Measurements from ENCODE around the gene ASTN2.

ASTN2 gene

GRCh38 chr9:117138231-117138630 lies 276.6 kb downstream of the ASTN2 start:
- no peak overlapping the region for H3K27ac ChIP-seq
- TF ChIP-seq, protein P1, sequence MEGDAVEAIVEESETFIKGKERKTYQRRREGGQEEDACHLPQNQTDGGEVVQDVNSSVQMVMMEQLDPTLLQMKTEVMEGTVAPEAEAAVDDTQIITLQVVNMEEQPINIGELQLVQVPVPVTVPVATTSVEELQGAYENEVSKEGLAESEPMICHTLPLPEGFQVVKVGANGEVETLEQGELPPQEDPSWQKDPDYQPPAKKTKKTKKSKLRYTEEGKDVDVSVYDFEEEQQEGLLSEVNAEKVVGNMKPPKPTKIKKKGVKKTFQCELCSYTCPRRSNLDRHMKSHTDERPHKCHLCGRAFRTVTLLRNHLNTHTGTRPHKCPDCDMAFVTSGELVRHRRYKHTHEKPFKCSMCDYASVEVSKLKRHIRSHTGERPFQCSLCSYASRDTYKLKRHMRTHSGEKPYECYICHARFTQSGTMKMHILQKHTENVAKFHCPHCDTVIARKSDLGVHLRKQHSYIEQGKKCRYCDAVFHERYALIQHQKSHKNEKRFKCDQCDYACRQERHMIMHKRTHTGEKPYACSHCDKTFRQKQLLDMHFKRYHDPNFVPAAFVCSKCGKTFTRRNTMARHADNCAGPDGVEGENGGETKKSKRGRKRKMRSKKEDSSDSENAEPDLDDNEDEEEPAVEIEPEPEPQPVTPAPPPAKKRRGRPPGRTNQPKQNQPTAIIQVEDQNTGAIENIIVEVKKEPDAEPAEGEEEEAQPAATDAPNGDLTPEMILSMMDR (conservative IDR thresholded peaks at IDR 0.05): no peak

- TF ChIP-seq, protein P1 (conservative IDR thresholded peaks at IDR 0.05): no peak
- H3K27ac ChIP-seq: no peak overlapping the region
Observed at GRCh38 chr9:117136461-117136860, 278.4 kb downstream of the ASTN2 start.

- TF ChIP-seq, protein P1 (conservative IDR thresholded peaks at IDR 0.05): no peak
- H3K27ac ChIP-seq: no peak overlapping the region
Observed at GRCh38 chr9:117135501-117136098, 279.3 kb downstream of the ASTN2 start.

GRCh38 chr9:117134826-117135500 lies 279.9 kb downstream of the ASTN2 start:
- TF ChIP-seq, protein P1 (conservative IDR thresholded peaks at IDR 0.05): no peak
- no peak overlapping the region for H3K27ac ChIP-seq

DNA sequence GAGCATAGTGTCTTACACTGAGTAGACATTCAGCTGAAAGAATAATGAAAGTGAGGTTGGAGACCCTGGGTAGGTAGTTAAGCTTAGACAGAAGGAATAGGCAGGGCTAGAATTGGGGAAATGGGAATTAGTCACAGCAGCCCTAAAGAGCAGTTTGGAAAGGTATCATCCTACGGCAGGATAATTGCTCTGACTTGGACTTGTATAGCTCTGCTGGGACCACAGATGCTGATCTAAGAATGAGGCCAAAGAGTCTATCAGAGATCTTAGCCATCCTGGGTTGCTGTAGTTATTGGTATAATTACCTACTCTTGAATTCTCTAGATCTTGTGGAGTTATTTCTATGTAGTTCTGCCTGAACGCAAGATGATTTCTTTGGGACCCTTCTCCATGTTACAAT lies 288.0 kb downstream of the ASTN2 start:
- TF ChIP-seq, protein P1 (conservative IDR thresholded peaks at IDR 0.05): no peak
- H3K27ac ChIP-seq: no peak overlapping the region

- H3K27ac ChIP-seq: no peak overlapping the region
- TF ChIP-seq, protein P1 (conservative IDR thresholded peaks at IDR 0.05): no peak
Observed at GRCh38 chr9:117125531-117125930, 289.3 kb downstream of the ASTN2 start.

DNA sequence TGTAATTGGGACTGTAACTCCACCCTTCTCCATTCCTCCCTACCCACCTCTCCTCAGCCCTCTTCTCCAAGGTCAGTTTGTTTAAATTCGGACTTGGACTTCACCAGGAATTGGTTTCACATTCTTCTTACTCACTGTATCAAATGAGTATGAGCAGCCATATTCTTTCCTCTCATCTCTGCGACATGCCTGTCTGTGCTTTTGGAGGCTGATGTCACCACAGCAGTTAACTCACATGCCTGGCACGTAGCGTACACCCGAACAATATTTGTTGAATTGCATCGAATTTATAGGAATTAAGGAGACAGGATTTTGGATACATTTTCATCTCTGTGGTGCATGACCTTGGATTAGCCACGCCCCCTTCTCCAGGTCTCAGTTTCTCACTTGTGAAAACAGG lies 291.1 kb downstream of the ASTN2 start:
- TF ChIP-seq, protein P1 (conservative IDR thresholded peaks at IDR 0.05): no peak

More for the DNA sequence above, 291.1 kb downstream of the ASTN2 start:
- no peak overlapping the region for H3K27ac ChIP-seq

Data from VCaP (cell line).